GM12878 (cell line): ENCODE measurements around the gene ADAMTS7. TPM values are rescaled to one million over a fixed set of nuclear protein-coding genes. Genes with fewer than 3 reads are reported as not detected.

Experiments
- ATAC-seq: fragments of 200-7000 bp; cut with Tn5 transposase; 3 replicates; pipeline ENCODE4 v1.9.1; 2020; ENCODE audit warnings: mild to moderate bottlenecking, moderate library complexity
- BruUV-seq: library from RNA; stranded (reverse); fragments of 400-500 nt; replicated peaks from 2 replicates; lab custom pipeline; 2021; lab: Mats Ljungman, UMichigan
- CTCF ChIA-PET: fragments of 300-600 bp; sonication (Branson Sonifier 250); formaldehyde crosslinking; extraction: SDS; loops from one replicate; lab custom pipeline; 2021; ENCODE audit warnings: inconsistent platforms; lab: Yijun Ruan, JAX
- POLR2A ChIA-PET: fragments of 350-600 bp; formaldehyde crosslinking; extraction: SDS; loops from one replicate; lab custom pipeline; 2021; ENCODE audit warnings: inconsistent platforms; lab: Charles Lee
- RAD21 ChIA-PET: fragments of 300-600 bp; sonication (Branson Sonifier 250); formaldehyde crosslinking; loops from one replicate; lab custom pipeline; 2023; ENCODE audit warnings: antibody characterized with exemption; ENCODE audit not compliant: unreplicated experiment; lab: Charles Lee
- SMC1A ChIA-PET: fragments of 300-600 bp; sonication (Branson Sonifier 250); formaldehyde crosslinking; loops from one replicate; lab custom pipeline; 2023; ENCODE audit not compliant: unreplicated experiment, uncharacterized antibody; lab: Charles Lee
- DNase-seq: peaks from one replicate; pipeline ENCODE4 v3.0.0-alpha.2; 2011; ENCODE audit warnings: low read depth, low spot score
- FAIRE-seq: peaks from 3 replicates; lab custom pipeline; 2011; peaks lifted over from hg19 to GRCh38; lab: Jason Lieb, UNC
- H2AFZ ChIP-seq: 2 replicates; pipeline ENCODE4 v1.6.0; 2011; ENCODE audit warnings: low read depth, low read length, control low read depth; ENCODE audit not compliant: control insufficient read depth
- H3K27ac ChIP-seq: 2 replicates; pipeline ENCODE4 v1.5.1; 2011; ENCODE audit warnings: control low read depth; ENCODE audit not compliant: control insufficient read depth, insufficient read depth
- H3K27me3 ChIP-seq, 2 experiments: replicated peaks in 1 of 2; 2 replicates each; pipeline versions ENCODE4 v1.6.0 to v1.6.1; 2011; ENCODE audit warnings: low read length in 1 of 2; ENCODE audit not compliant: control insufficient read depth in 2 of 2, insufficient read depth in 2 of 2
- H3K36me3 ChIP-seq, 2 experiments: 2 replicates each; pipeline ENCODE4 v1.5.1; 2011; ENCODE audit warnings: low read length in 1 of 2; ENCODE audit not compliant: control insufficient read depth in 2 of 2, insufficient read depth in 2 of 2
- H3K4me1 ChIP-seq: 2 replicates; pipeline ENCODE4 v1.6.1; 2011; ENCODE audit warnings: mild to moderate bottlenecking, low read length, moderate library complexity, mixed read lengths; ENCODE audit not compliant: control insufficient read depth, insufficient read depth
- H3K4me2 ChIP-seq: 2 replicates; pipeline ENCODE4 v1.6.0; 2011; ENCODE audit warnings: control low read depth; ENCODE audit not compliant: control insufficient read depth, insufficient read depth
- H3K4me3 ChIP-seq: fragments of 200-600 bp; sonication (generic); 2 replicates; pipeline ENCODE4 v1.5.1; 2016
- H3K79me2 ChIP-seq: 2 replicates; pipeline ENCODE4 v1.6.0; 2011; ENCODE audit warnings: low read length; ENCODE audit not compliant: control insufficient read depth, insufficient read depth
- H3K9ac ChIP-seq: 2 replicates; pipeline ENCODE4 v1.8.0; 2011; ENCODE audit warnings: low read length, control low read depth, mixed read lengths; ENCODE audit not compliant: control insufficient read depth, insufficient read depth
- H3K9me3 ChIP-seq: replicated peaks from 3 replicates; pipeline ENCODE4 v1.5.1; 2011; ENCODE audit warnings: mild to moderate bottlenecking, low read length; ENCODE audit not compliant: control insufficient read depth, insufficient read depth
- H4K20me1 ChIP-seq: 2 replicates; pipeline ENCODE4 v1.6.0; 2011; ENCODE audit not compliant: control insufficient read depth, insufficient read depth
- BRCA1 ChIP-seq: IDR thresholded peaks from 2 replicates; pipeline ENCODE4 v1.6.1; 2011; ENCODE audit warnings: low read depth, low read length, improper control_type of control experiment
- JUND ChIP-seq: IDR thresholded peaks from 2 replicates; pipeline ENCODE4 v1.6.1; 2012; ENCODE audit warnings: low read depth, mild to moderate bottlenecking, low read length, improper control_type of control experiment, moderate library complexity
- KAT2A ChIP-seq: conservative IDR thresholded peaks from 2 replicates; pipeline ENCODE4 v1.6.1; 2011; ENCODE audit warnings: low read depth, low read length; ENCODE audit not compliant: control insufficient read depth
- PML ChIP-seq: IDR thresholded peaks from 2 replicates; pipeline ENCODE4 v1.6.1; 2012; ENCODE audit warnings: low read length, inconsistent platforms
- STAT1 ChIP-seq: fragments of 450-650 bp; conservative IDR thresholded peaks from 2 replicates; pipeline ENCODE4 v1.6.1; 2014; ENCODE audit warnings: antibody characterized with exemption, mild to moderate bottlenecking
- ZNF622 ChIP-seq: fragments of 450-650 bp; IDR thresholded peaks from 2 replicates; pipeline ENCODE4 v1.6.1; 2017; ENCODE audit warnings: mild to moderate bottlenecking, inconsistent platforms
- ZSCAN29 ChIP-seq: fragments of 450-650 bp; IDR thresholded peaks from 2 replicates; pipeline ENCODE4 v1.6.1; 2017; ENCODE audit warnings: mild to moderate bottlenecking, moderate library complexity
- WGBS: methylation state at CpG from one replicate; pipeline ENCODE4 v1.1.6; 2016; ENCODE audit warnings: low lambda C conversion rate; ENCODE audit not compliant: insufficient replicate concordance, insufficient coverage; ENCODE audit errors: missing lambda C conversion rate; 5-methylcytosine and 5-hydroxymethylcytosine counted together
- in situ Hi-C: fragments of 300-500 bp; cut with MboI; formaldehyde crosslinking; loops from 9 replicates; pipeline ENCODE4 v1.14.3; 2018; ENCODE audit warnings: mixed read lengths
- intact Hi-C: fragments of 100-400 bp; cut with micrococcal nuclease; formaldehyde crosslinking; loops from one replicate; pipeline ENCODE4 v1.14.2; 2022; ENCODE audit not compliant: unreplicated experiment
- polyA plus RNA-seq, 11 experiments: library from polyadenylated mRNA; depleted of rRNA in 4 of 11; unstranded in 6 of 11; stranded (reverse) in 5 of 11; fragments of >200 nt; fragmentation: Nextera tagmentation in 4 of 11; fragmentation: Illumina TruSeq in 1 of 11; extraction: Ambion mirVana in 4 of 11; extraction: Trizol in 1 of 11; gene quantifications; 1 replicate in 1 of 11; 2 replicates in 10 of 11; pipeline versions ENCODE4 v1.2.1 to v1.2.3, GENCODE V29; 2011 to 2016; ENCODE audit warnings: inconsistent platforms in 2 of 11, missing spikeins in 2 of 11, low read depth in 1 of 11
- total RNA-seq, 4 experiments: library from RNA; depleted of rRNA in 3 of 4; stranded (reverse); fragments of >200 nt in 3 of 4; fragmentation: Illumina TruSeq in 1 of 4; extraction: Trizol in 1 of 4; gene quantifications; 2 replicates each; pipeline versions ENCODE4 v1.2.1 to v1.2.3, GENCODE V29; 2013 to 2021

ADAMTS7 gene
- total and polyA plus RNA-seq, 10 of the 15 experiments (the other 5 are each of a cell fraction or from before 2014, with no cell fraction given) = 0.03 to 0.28 (median 0.06) TPM; not detected in 6

- intact Hi-C loops (loop anchor here (1.0 kb wide), 1 partner anchor 133 kb away; no protein-coding TSS in a partner anchor), in situ Hi-C loops (loop anchor here (5.0 kb wide), 1 partner anchor 804 kb away; no protein-coding TSS in a partner anchor)
- BruUV-seq = no TSS peak
- Histone ChIP-seq H2AFZ (no peak overlapping the region), H3K36me3 (no peaks in the 10 kb centered on the region), H4K20me1 (no peaks in the 10 kb centered on the region), H3K4me1 (no peaks in the 10 kb centered on the region), H3K79me2 (no peaks in the 10 kb centered on the region), H3K9me3 (no peaks in the 10 kb centered on the region), H3K9ac (no peak overlapping the region), H3K4me3 (no peak overlapping the region), H3K27ac (no peak overlapping the region), H3K4me2 (no peak overlapping the region), H3K27me3 (no peaks in the 10 kb centered on the region)
- CTCF ChIA-PET = interaction anchor here (0.6 to 3.9 kb wide), 11 partner anchors 11 to 575 kb away, joined by 3 to 18 read pairs (median 4); partner anchors contain the start of gene ADAMTS7
- TF ChIP-seq PML (no peak), KAT2A (no peak), STAT1 (no peak), BRCA1 (no peak), ZNF622 (no peak), ZSCAN29 (no peak), JUND (no peak)
- ATAC-seq (no peak), DNase-seq (no peak), FAIRE-seq (no peak)
- POLR2A ChIA-PET = no interaction called here
- 46% methylated on average over 11 of the region's 13 CpGs for WGBS
- SMC1A ChIA-PET = interaction anchor here (1.3 kb wide), 1 partner anchor 133 kb away, joined by 3 read pairs; no protein-coding TSS in a partner anchor
- RAD21 ChIA-PET = interaction anchor here (1.1 kb wide), 1 partner anchor 13 kb away, joined by 3 read pairs; no protein-coding TSS in a partner anchor
Measured at GRCh38 chr15:78751602-78751979, 59.7 kb downstream of the ADAMTS7 start.
